Heart left ventricle (tissue), 13 donors: ENCODE results near the gene NDEL1.

Source experiments
- POLR2A ChIP-seq, 2 donors: fragments of 450-650 bp; IDR thresholded peaks; one replicate each; pipeline ENCODE4 v1.6.1; 2017; ENCODE audit warnings: antibody characterized with exemption in 2 of 2, mild to moderate bottlenecking in 2 of 2, moderate library complexity in 2 of 2
- TF ChIP-seq, protein P1 (sequence below), 12 donors: fragments of 200-600 bp; sonication (generic) in 4 of 12; IDR thresholded peaks; one replicate each; pipeline versions ENCODE4 v1.5.0 to v1.8.0; 2018 to 2022; ENCODE audit warnings: antibody characterized with exemption in 12 of 12, mild to moderate bottlenecking in 5 of 12
- donor health status: ischemic (EF 13 %, LVEDD 7.1; RV severe dilation, severe dysfunction).
- donor health status: DM: no; HTN: yes; CAD: no.
- donor health status: DM: no; HTN: no; CAD: no.
- donor health status: ischemic (EF 25% LVEDD 6.9; RV normal size, moderate dysfunction).
- donor health status: ischemic (EF 25% LVEDD 5.7; RV mildly dilated, moderate dysfunction).
- donor health status: ischemic (EF 35%, LVEDD 5.7; RV mildly dilated, moderate dysfunction).
- donor health status: nonischemic (EF 11% LVEDD 7.7; RV severe dilation, severe dysfunction).
- donor health status: DM: yes; HTN: yes; CAD: no.
- donor health status: PGD.
- donor health status: ischemic (EF 29% LVEDD 5.4; RV normal size, mild dysfunction).
- donor health status: nonischemic (EF 23%, LVEDD 6.1; RV moderate dilation, normal function).

DNA sequence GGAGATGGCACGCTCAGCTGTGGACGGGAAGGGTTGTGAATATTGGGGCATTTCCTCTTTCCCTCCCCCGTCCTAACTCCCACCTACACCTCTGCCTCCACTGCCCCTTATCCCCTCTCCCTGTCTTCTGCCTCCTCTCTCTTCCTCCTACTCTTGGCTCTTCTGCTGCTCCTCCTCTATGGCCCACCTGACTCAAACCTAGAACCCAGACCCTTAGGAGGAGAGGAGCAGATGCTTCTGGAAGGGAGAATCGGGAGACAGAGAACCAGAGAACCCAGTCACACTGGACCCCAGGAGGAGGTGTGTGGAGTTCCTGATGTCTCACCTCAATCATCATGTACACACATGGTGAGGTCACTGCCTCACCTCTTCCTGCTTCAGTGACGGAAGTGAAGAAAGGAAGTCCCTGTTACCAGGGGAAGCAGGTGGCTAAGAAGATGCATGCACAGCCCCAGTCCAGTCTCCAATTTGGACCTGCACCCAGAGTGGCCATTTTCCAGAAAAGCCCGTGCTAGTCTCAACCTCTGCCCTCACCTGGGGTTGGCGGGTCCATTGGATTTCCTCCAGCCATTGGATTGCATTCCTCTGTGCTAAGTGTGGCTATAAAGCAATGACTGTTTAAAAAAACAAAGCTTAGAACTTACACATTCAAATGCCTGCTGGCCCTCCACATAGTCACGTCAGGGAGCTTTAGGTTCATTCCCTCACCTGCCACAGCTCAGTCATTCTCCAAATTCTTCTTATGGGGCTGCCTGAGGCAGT is 42.0 kb upstream of the NDEL1 start:
- TF ChIP-seq, protein P1, sequence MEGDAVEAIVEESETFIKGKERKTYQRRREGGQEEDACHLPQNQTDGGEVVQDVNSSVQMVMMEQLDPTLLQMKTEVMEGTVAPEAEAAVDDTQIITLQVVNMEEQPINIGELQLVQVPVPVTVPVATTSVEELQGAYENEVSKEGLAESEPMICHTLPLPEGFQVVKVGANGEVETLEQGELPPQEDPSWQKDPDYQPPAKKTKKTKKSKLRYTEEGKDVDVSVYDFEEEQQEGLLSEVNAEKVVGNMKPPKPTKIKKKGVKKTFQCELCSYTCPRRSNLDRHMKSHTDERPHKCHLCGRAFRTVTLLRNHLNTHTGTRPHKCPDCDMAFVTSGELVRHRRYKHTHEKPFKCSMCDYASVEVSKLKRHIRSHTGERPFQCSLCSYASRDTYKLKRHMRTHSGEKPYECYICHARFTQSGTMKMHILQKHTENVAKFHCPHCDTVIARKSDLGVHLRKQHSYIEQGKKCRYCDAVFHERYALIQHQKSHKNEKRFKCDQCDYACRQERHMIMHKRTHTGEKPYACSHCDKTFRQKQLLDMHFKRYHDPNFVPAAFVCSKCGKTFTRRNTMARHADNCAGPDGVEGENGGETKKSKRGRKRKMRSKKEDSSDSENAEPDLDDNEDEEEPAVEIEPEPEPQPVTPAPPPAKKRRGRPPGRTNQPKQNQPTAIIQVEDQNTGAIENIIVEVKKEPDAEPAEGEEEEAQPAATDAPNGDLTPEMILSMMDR (IDR thresholded peaks at IDR 0.05) = no peak
- no peak for TF ChIP-seq POLR2A (IDR thresholded peaks at IDR 0.05)
